Prostate gland (tissue), 2 donors: Measurements from ENCODE around the gene TUBB2B.

Source experiments
- CTCF ChIP-seq, 4 experiments: fragments of 200-600 bp in 2 of 4; fragments of 450-650 bp in 2 of 4; sonication (generic) in 2 of 4; IDR thresholded peaks; 1 replicate in 3 of 4; 2 replicates in 1 of 4; pipeline ENCODE4 v1.5.1; 2016 to 2019; ENCODE audit warnings: antibody characterized with exemption in 4 of 4, mild to moderate bottlenecking in 2 of 4, moderate library complexity in 2 of 4
- POLR2A ChIP-seq: fragments of 450-650 bp; IDR thresholded peaks from one replicate; pipeline ENCODE4 v1.6.1; 2016; ENCODE audit warnings: antibody characterized with exemption, mild to moderate bottlenecking
- POLR2AphosphoS5 ChIP-seq: sonication (generic); formaldehyde crosslinking; IDR thresholded peaks from one replicate; pipeline ENCODE4 v1.6.1; 2017; ENCODE audit warnings: antibody characterized with exemption

GRCh38 chr6:3240595-3240994 lies 13.1 kb upstream of the TUBB2B start:
- no peak for TF ChIP-seq CTCF (IDR thresholded peaks at IDR 0.05)
- TF ChIP-seq POLR2A = no peak
- no peak for TF ChIP-seq POLR2AphosphoS5
